ENCODE results near the gene FSTL4.

FSTL4 gene

GRCh38 chr5:133610489-133611356 is 1.6 kb downstream of the FSTL4 start:
- DNase-seq, result no peak

- DNase-seq, result no peak
These were observed 4.9 kb downstream of the FSTL4 start for GRCh38 chr5:133607451-133607850.

GRCh38 chr5:133606835-133607234 is 5.5 kb downstream of the FSTL4 start:
- no peak for DNase-seq

- DNase-seq, result no peak
These were observed 7.0 kb downstream of the FSTL4 start for GRCh38 chr5:133605323-133605722.

- DNase-seq, result no peak
These were observed 8.6 kb downstream of the FSTL4 start for GRCh38 chr5:133603711-133604110.

- DNase-seq, result no peak
These were observed 9.4 kb downstream of the FSTL4 start for GRCh38 chr5:133602835-133603380.

GRCh38 chr5:133599600-133599999 is 12.7 kb downstream of the FSTL4 start:
- DNase-seq, result no peak

- no peak for DNase-seq
These were observed 13.3 kb downstream of the FSTL4 start for GRCh38 chr5:133599044-133599443.

- DNase-seq, result no peak
These were observed 16.3 kb downstream of the FSTL4 start for GRCh38 chr5:133596049-133596448.

GRCh38 chr5:133595465-133595864 is 16.9 kb downstream of the FSTL4 start:
- no peak for DNase-seq

- DNase-seq, result no peak
These were observed 23.1 kb downstream of the FSTL4 start for GRCh38 chr5:133589286-133589685.

GRCh38 chr5:133582971-133583370 is 29.4 kb downstream of the FSTL4 start:
- DNase-seq, result no peak

- no peak for DNase-seq
These were observed 30.4 kb downstream of the FSTL4 start for GRCh38 chr5:133581918-133582317.

- DNase-seq, result no peak
These were observed 31.0 kb downstream of the FSTL4 start for GRCh38 chr5:133581348-133581747.

GRCh38 chr5:133580618-133581017 is 31.7 kb downstream of the FSTL4 start:
- no peak for DNase-seq

- no peak for DNase-seq
These were observed 32.6 kb downstream of the FSTL4 start for GRCh38 chr5:133579766-133580165.

- no peak for DNase-seq
These were observed 43.0 kb downstream of the FSTL4 start for GRCh38 chr5:133569347-133569746.

GRCh38 chr5:133565993-133566392 is 46.3 kb downstream of the FSTL4 start:
- DNase-seq, result no peak

- no peak for DNase-seq
These were observed 47.3 kb downstream of the FSTL4 start for GRCh38 chr5:133564921-133565565.

GRCh38 chr5:133562554-133562953 is 49.8 kb downstream of the FSTL4 start:
- no peak for DNase-seq

GRCh38 chr5:133559960-133560359 is 52.4 kb downstream of the FSTL4 start:
- no peak for DNase-seq

GRCh38 chr5:133556551-133556950 is 55.8 kb downstream of the FSTL4 start:
- no peak for DNase-seq

GRCh38 chr5:133554279-133554678 is 58.1 kb downstream of the FSTL4 start:
- no peak for DNase-seq

- DNase-seq, result peak; percentile 16
These were observed 59.3 kb downstream of the FSTL4 start for GRCh38 chr5:133552925-133553525.
